DOHH2 (cell line): ENCODE measurements around the gene CAMTA1.

ENCODE experiments used
- H3F3A ChIP-seq: fragments of 200-600 bp; sonication (generic), shearing (Covaris generic); 2 replicates; pipeline ENCODE4 v1.6.0; 2016; ENCODE audit warnings: antibody characterized with exemption, mild to moderate bottlenecking; ENCODE audit not compliant: control insufficient read depth, insufficient read depth
- H3K27ac ChIP-seq: fragments of 200-600 bp; sonication (generic); 2 replicates; pipeline ENCODE4 v1.5.1; 2014; ENCODE audit warnings: low read depth, mild to moderate bottlenecking, low read length, moderate library complexity
- H3K27me3 ChIP-seq: fragments of 200-600 bp; sonication (generic); 2 replicates; pipeline ENCODE4 v1.6.1; 2014; ENCODE audit warnings: mild to moderate bottlenecking, low read length, mixed read lengths; ENCODE audit not compliant: control insufficient read depth
- H3K36me3 ChIP-seq: fragments of 200-600 bp; sonication (generic); 2 replicates; pipeline ENCODE4 v1.6.1; 2014; ENCODE audit warnings: mild to moderate bottlenecking, low read length, moderate library complexity, mixed read lengths; ENCODE audit not compliant: control insufficient read depth
- H3K4me1 ChIP-seq: fragments of 200-600 bp; sonication (generic); 2 replicates; pipeline ENCODE4 v1.6.1; 2014; ENCODE audit warnings: mild to moderate bottlenecking, low read length, mixed read lengths; ENCODE audit not compliant: control insufficient read depth
- H3K4me2 ChIP-seq: fragments of 200-600 bp; sonication (generic); 2 replicates; pipeline ENCODE4 v1.6.0; 2014; ENCODE audit warnings: mild to moderate bottlenecking, low read length, moderate library complexity
- H3K4me3 ChIP-seq: fragments of 200-600 bp; sonication (generic); 2 replicates; pipeline ENCODE4 v1.5.1; 2014; ENCODE audit warnings: mild to moderate bottlenecking, low read length, mixed read lengths
- H3K79me2 ChIP-seq: fragments of 200-600 bp; sonication (generic); 2 replicates; pipeline ENCODE4 v1.6.1; 2014; ENCODE audit warnings: mild to moderate bottlenecking, low read length, mixed read lengths; ENCODE audit not compliant: control insufficient read depth
- H3K9me2 ChIP-seq: fragments of 200-600 bp; sonication (generic); replicated peaks from 2 replicates; pipeline ENCODE4 v1.6.1; 2014; ENCODE audit warnings: mild to moderate bottlenecking, low read length, mixed read lengths; ENCODE audit not compliant: control insufficient read depth
- H3K9me3 ChIP-seq: fragments of 200-600 bp; sonication (generic); 2 replicates; pipeline ENCODE4 v1.6.1; 2014; ENCODE audit warnings: antibody characterized with exemption, low read length, mixed read lengths; ENCODE audit not compliant: control insufficient read depth, insufficient read depth
- H4K20me1 ChIP-seq: fragments of 200-600 bp; sonication (generic); 2 replicates; pipeline ENCODE4 v1.6.0; 2014; ENCODE audit warnings: low read depth, mild to moderate bottlenecking, antibody characterized with exemption, low read length, moderate library complexity; ENCODE audit not compliant: control insufficient read depth, insufficient read depth
- EZH2phosphoT487 ChIP-seq: fragments of 200-600 bp; sonication (generic); IDR thresholded peaks from 2 replicates; pipeline ENCODE4 v1.6.1; 2017; ENCODE audit warnings: borderline replicate concordance, mild to moderate bottlenecking, antibody characterized with exemption, low read length, moderate library complexity, mixed read lengths
- TF ChIP-seq, protein P1 (sequence below): fragments of 200-600 bp; sonication (generic); IDR thresholded peaks from one replicate; pipeline ENCODE4 v1.5.1; 2014; ENCODE audit warnings: antibody characterized with exemption, mild to moderate bottlenecking, low read depth, low read length; ENCODE audit not compliant: poor library complexity, severe bottlenecking

The CAMTA1 gene

GRCh38 chr1:7039590-7040220, 254.5 kb downstream of the CAMTA1 start:
- Histone ChIP-seq H4K20me1 (no peaks in the 10 kb centered on the region), H3F3A (no peaks in the 10 kb centered on the region), H3K27me3 (no peaks in the 10 kb centered on the region; the same call in 1 of the 2 replicates), H3K27ac (no peak overlapping the region), H3K4me1 (no peaks in the 10 kb centered on the region), H3K9me3 (no peaks in the 10 kb centered on the region), H3K9me2 (no peaks in the 10 kb centered on the region), H3K36me3 (no peaks in the 10 kb centered on the region), H3K4me2 (no peak overlapping the region), H3K79me2 (no peaks in the 10 kb centered on the region), H3K4me3 (no peak overlapping the region)
- no peak for TF ChIP-seq EZH2phosphoT487
- TF ChIP-seq, protein P1, sequence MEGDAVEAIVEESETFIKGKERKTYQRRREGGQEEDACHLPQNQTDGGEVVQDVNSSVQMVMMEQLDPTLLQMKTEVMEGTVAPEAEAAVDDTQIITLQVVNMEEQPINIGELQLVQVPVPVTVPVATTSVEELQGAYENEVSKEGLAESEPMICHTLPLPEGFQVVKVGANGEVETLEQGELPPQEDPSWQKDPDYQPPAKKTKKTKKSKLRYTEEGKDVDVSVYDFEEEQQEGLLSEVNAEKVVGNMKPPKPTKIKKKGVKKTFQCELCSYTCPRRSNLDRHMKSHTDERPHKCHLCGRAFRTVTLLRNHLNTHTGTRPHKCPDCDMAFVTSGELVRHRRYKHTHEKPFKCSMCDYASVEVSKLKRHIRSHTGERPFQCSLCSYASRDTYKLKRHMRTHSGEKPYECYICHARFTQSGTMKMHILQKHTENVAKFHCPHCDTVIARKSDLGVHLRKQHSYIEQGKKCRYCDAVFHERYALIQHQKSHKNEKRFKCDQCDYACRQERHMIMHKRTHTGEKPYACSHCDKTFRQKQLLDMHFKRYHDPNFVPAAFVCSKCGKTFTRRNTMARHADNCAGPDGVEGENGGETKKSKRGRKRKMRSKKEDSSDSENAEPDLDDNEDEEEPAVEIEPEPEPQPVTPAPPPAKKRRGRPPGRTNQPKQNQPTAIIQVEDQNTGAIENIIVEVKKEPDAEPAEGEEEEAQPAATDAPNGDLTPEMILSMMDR, result no peak

GRCh38 chr1:7040969-7041695, 255.9 kb downstream of the CAMTA1 start:
- H3K27ac ChIP-seq, result no peak overlapping the region
- no peak overlapping the region for H3K4me3 ChIP-seq
- H3K9me2 ChIP-seq, result no peaks in the 10 kb centered on the region
- H3F3A ChIP-seq, result no peaks in the 10 kb centered on the region
- H3K4me1 ChIP-seq, result no peaks in the 10 kb centered on the region
- TF ChIP-seq, protein P1, result no peak
- no peak for TF ChIP-seq EZH2phosphoT487
- no peaks in the 10 kb centered on the region for H3K9me3 ChIP-seq
- no peaks in the 10 kb centered on the region for H3K79me2 ChIP-seq
- no peak overlapping the region for H3K4me2 ChIP-seq
- no peaks in the 10 kb centered on the region for H4K20me1 ChIP-seq
- no peaks in the 10 kb centered on the region for H3K36me3 ChIP-seq
- H3K27me3 ChIP-seq, result no peaks in the 10 kb centered on the region; the same call in 1 of the 2 replicates

DNA sequence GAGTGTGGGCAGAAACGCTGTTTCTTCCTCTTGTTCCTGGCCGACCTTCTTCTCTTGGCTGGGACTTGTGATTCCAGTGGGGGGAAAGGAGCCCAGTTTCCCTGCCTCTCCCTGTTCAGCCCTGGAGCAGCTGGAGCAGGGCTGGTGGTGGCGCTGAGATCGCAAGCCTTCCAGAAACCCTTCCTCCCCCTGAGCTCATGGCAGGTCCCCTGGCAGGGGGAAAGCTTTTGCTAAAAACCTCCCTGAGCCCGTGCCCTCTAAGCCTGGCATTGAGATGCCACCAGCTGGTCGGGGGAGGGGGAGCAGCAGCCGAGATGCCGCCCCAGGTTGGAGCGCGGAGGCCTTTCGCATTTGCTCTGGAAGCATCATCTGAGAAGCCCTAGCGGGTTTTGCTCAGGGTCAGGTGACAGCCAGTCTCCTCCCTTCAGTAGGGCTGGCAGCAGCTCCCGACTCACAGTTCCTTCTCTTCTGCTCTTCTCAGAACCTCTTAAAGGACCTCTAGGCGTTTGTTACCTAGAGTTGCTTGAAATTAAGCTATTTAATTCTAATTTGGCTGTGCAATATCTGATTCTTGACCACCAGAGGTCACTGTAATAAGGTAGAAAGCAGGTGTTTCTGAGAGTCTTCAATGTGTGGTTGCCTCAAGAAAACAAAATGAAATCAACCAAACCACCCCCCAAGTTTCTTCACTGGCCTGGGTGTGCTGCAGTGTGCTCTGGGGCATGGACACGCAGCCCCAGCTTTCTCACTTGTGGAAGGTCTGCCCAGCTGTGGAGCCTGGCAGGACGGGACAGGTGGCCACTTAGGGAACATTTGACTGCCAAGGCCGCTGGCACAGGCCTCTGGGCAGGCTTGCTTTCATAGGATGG, 257.3 kb downstream of the CAMTA1 start:
- TF ChIP-seq EZH2phosphoT487, result no peak
- TF ChIP-seq, protein P1, result peak; percentile 76
- Histone ChIP-seq H3K27me3 (no peaks in the 10 kb centered on the region; the same call in 1 of the 2 replicates), H3K9me2 (no peaks in the 10 kb centered on the region), H3K4me3 (no peak overlapping the region), H3K4me2 (no peak overlapping the region), H3K79me2 (no peaks in the 10 kb centered on the region), H3K27ac (no peak overlapping the region), H3K9me3 (no peaks in the 10 kb centered on the region), H4K20me1 (no peaks in the 10 kb centered on the region), H3K36me3 (no peaks in the 10 kb centered on the region), H3F3A (no peaks in the 10 kb centered on the region), H3K4me1 (no peaks in the 10 kb centered on the region)
